Body of pancreas (tissue), 4 donors: Measurements from ENCODE around the gene ARHGAP12.

Source experiments
- CTCF ChIP-seq, 7 experiments: fragments of 450-650 bp in 4 of 7; fragments of 200-600 bp in 3 of 7; sonication (generic) in 3 of 7; IDR thresholded peaks; one replicate each; pipeline ENCODE4 v1.5.1; 2016 to 2019; ENCODE audit warnings: antibody characterized with exemption in 7 of 7
- POLR2A ChIP-seq, 3 donors: fragments of 450-650 bp; IDR thresholded peaks; one replicate each; pipeline ENCODE4 v1.6.1; 2016; ENCODE audit warnings: antibody characterized with exemption in 3 of 3, mild to moderate bottlenecking in 2 of 3

GRCh38 chr10:31768467-31768866, 160.2 kb downstream of the ARHGAP12 start:
- no peak for TF ChIP-seq POLR2A (IDR thresholded peaks at IDR 0.05)
- no peak for TF ChIP-seq CTCF (IDR thresholded peaks at IDR 0.05)
